ENCODE results near the gene RNPEP. TPM values are rescaled to one million over a fixed set of nuclear protein-coding genes. Genes with fewer than 3 reads are reported as not detected.
"Not testable (repeated sequence)": the region's sequence is repeated elsewhere in the genome, so short reads cannot be mapped to it uniquely, and the experiment has no call there.

RNPEP gene
- total and polyA plus RNA-seq, 2 of the 13 experiments (the other 11 are each of a cell fraction or from before 2014, with no cell fraction given): 20.6 to 38.4 TPM

DNA sequence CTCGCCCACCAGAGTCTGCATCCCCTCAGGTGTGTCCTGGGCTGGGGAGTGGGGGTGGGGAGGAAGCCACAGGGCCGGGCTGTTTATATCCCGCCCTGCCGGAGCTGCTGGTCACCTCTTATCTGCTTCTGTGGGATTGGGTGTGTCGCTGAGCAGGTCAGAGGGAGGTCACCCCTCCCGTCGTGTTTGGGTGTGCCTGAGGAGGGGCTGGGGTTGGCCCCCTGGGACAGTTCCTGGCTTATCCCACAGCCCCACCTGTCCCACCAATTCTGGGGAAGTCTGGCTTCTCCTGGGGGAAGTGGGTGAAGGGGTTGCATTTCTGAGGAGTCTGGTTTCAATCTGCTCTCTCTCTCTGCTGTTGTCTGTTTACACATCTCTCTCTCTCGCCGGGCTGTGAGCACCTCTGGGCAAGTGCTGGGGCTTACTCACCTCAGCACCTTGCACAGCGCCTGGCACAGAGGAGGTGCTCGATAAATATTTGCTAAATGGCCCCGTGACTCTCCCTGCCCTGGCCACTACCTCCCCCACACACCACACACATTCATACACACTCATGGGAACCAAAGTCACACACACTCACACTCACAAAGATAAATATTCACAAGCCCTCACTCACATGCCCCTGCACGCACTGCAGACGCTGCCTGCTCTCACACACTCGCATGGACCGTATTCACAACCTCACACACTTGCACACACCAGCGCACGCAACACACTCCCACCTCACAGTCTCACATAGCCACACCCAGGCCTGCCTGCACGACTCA lies 36.2 kb downstream of the RNPEP start (continued):
- TF ChIP-seq TCF7 (IDR thresholded peaks at IDR 0.05; ENCODE audit: low read depth) (peak; percentile 22; the same call in 1 of the 2 replicates), RCOR2 (CRISPR knock-in tag; IDR thresholded peaks at IDR 0.05) (no peak), ELF3 (CRISPR knock-in tag; IDR thresholded peaks at IDR 0.05) (0 out of 2 replicates have a peak, but pooled peaks have one; percentile 13), TAF1 (CRISPR knock-in tag; IDR thresholded peaks at IDR 0.05) (0 out of 2 replicates have a peak, but pooled peaks have one; percentile 26), RAD51 (IDR thresholded peaks at IDR 0.05; ENCODE audit: borderline replicate concordance) (0 out of 2 replicates have a peak, but pooled peaks have one; percentile 25), NR2F1 (CRISPR knock-in tag; IDR thresholded peaks at IDR 0.05) (peak; percentile 45 to 60; a peak in 1 of 4 replicates)
- TF ChIP-seq, protein P1, sequence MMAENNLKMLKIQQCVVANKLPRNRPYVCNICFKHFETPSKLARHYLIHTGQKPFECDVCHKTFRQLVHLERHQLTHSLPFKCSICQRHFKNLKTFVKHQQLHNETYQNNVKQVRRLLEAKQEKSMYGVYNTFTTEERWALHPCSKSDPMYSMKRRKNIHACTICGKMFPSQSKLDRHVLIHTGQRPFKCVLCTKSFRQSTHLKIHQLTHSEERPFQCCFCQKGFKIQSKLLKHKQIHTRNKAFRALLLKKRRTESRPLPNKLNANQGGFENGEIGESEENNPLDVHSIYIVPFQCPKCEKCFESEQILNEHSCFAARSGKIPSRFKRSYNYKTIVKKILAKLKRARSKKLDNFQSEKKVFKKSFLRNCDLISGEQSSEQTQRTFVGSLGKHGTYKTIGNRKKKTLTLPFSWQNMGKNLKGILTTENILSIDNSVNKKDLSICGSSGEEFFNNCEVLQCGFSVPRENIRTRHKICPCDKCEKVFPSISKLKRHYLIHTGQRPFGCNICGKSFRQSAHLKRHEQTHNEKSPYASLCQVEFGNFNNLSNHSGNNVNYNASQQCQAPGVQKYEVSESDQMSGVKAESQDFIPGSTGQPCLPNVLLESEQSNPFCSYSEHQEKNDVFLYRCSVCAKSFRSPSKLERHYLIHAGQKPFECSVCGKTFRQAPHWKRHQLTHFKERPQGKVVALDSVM (CRISPR knock-in tag; IDR thresholded peaks at IDR 0.05): peak; percentile 11; the same call in 1 of the 2 replicates

DNA sequence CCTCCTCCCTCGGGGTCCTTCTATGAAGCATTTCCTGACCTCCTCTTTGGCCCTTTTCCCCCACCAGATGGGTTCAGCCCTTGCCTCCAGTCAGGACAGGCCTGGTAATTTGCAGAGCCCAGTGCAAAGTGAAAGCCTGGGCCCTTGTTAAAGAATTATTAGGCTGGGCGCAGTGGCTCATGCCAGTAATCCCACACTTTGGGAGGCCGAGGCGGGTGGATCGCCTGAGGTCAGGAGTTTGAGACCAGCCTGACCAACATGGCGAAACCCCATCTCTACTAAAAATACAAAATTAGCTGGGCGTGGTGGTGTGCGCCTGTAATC lies 36.7 kb downstream of the RNPEP start:
- 42% methylated on average over 8 of the region's 8 CpGs for WGBS (ENCODE audit: low lambda C conversion rate)
- H3K9me3 ChIP-seq (ENCODE audit: low read length); BruUV-seq (replicated peaks); H3K27me3 ChIP-seq (ENCODE audit: control insufficient read depth in 1 of 2, insufficient read depth in 2 of 2, low read length in 2 of 2); intact Hi-C loops (cut with micrococcal nuclease; ENCODE audit: unreplicated experiment); in situ Hi-C loops (cut with HindIII; ENCODE audit: extremely low pct_ligation_motif_present, low pct_unique_long_range_greater_than_20kb); H3K27ac ChIP-seq (ENCODE audit: extremely low read length, insufficient read depth, low read length); H2AFZ ChIP-seq (ENCODE audit: low read length); H3K79me2 ChIP-seq (ENCODE audit: insufficient read depth, low read length); FAIRE-seq: not testable (repeated sequence)
- peak overlapping the region; percentile 94 for H3K4me2 ChIP-seq (ENCODE audit: low read depth, low read length)
- H3K9ac ChIP-seq (ENCODE audit: insufficient read depth, low read depth, low read length): peak overlapping the region; percentile 45; the same call in 1 of the 2 replicates
- CTCF ChIA-PET (ENCODE audit: low intra/inter-chr PET ratio, low total read pairs): interaction anchor here (0.8 kb wide), 1 partner anchor 100 kb away, joined by 3 read pairs; no protein-coding TSS in a partner anchor
- H4K20me1 ChIP-seq (ENCODE audit: insufficient read depth, low read length): peaks cover 20% of the 10 kb centered on the region; the same call in 1 of the 2 replicates
- POLR2A ChIA-PET: interaction anchor here (0.8 to 2.1 kb wide), 2 partner anchors 9 to 30 kb away, joined by 5 to 14 read pairs; partner anchors contain the start of gene ELF3
- ATAC-seq (peak; percentile 46; the same call in 2 of the 3 replicates), DNase-seq (ENCODE audit: low spot score) (peak; percentile 31)
- peak overlapping the region; percentile 32 to 74 (median 34) for H3K4me3 ChIP-seq (replicated peaks in 1 of 3; ENCODE audit: insufficient read depth in 1 of 3, low read depth in 2 of 3, low read length in 3 of 3)
- H3K4me1 ChIP-seq (ENCODE audit: insufficient read depth, low read length): peaks cover 66% of the 10 kb centered on the region
- peaks cover 4 to 17% of the 10 kb centered on the region in 2 experiments for H3K36me3 ChIP-seq (replicated peaks in 1 of 2; ENCODE audit: control insufficient read depth in 1 of 2, insufficient read depth in 2 of 2, low read length in 2 of 2)
- TF ChIP-seq DMAP1 (CRISPR knock-in tag; IDR thresholded peaks at IDR 0.05): 0 out of 2 replicates have a peak, but pooled peaks have one; percentile 15
- TF ChIP-seq, protein P2, sequence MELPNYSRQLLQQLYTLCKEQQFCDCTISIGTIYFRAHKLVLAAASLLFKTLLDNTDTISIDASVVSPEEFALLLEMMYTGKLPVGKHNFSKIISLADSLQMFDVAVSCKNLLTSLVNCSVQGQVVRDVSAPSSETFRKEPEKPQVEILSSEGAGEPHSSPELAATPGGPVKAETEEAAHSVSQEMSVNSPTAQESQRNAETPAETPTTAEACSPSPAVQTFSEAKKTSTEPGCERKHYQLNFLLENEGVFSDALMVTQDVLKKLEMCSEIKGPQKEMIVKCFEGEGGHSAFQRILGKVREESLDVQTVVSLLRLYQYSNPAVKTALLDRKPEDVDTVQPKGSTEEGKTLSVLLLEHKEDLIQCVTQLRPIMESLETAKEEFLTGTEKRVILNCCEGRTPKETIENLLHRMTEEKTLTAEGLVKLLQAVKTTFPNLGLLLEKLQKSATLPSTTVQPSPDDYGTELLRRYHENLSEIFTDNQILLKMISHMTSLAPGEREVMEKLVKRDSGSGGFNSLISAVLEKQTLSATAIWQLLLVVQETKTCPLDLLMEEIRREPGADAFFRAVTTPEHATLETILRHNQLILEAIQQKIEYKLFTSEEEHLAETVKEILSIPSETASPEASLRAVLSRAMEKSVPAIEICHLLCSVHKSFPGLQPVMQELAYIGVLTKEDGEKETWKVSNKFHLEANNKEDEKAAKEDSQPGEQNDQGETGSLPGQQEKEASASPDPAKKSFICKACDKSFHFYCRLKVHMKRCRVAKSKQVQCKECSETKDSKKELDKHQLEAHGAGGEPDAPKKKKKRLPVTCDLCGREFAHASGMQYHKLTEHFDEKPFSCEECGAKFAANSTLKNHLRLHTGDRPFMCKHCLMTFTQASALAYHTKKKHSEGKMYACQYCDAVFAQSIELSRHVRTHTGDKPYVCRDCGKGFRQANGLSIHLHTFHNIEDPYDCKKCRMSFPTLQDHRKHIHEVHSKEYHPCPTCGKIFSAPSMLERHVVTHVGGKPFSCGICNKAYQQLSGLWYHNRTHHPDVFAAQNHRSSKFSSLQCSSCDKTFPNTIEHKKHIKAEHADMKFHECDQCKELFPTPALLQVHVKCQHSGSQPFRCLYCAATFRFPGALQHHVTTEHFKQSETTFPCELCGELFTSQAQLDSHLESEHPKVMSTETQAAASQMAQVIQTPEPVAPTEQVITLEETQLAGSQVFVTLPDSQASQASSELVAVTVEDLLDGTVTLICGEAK (IDR thresholded peaks at IDR 0.05): not testable (repeated sequence)
- TF ChIP-seq, protein P2 (CRISPR knock-in tag; IDR thresholded peaks at IDR 0.05): 0 out of 2 replicates have a peak, but pooled peaks have one; percentile 24

All from HepG2 (cell line).